ENCODE measurements around the gene HSFX1.
A peak's percentile ranks its signal among the peaks of the same experiment; 100 is the strongest.
"Not testable (repeated sequence)": the region's sequence is repeated elsewhere in the genome, so short reads cannot be mapped to it uniquely, and the experiment has no call there.

Gene HSFX1, protein sequence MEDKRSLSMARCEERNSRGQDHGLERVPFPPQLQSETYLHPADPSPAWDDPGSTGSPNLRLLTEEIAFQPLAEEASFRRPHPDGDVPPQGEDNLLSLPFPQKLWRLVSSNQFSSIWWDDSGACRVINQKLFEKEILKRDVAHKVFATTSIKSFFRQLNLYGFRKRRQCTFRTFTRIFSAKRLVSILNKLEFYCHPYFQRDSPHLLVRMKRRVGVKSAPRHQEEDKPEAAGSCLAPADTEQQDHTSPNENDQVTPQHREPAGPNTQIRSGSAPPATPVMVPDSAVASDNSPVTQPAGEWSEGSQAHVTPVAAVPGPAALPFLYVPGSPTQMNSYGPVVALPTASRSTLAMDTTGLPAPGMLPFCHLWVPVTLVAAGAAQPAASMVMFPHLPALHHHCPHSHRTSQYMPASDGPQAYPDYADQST

GRCh38 chrX:149773768-149774167, at the start of gene HSFX1:
Gene HSFX1 (plus strand): TSS chrX:149774068. CDS start chrX:149774682, 614 bp downstream.
- DNase-seq = not testable (repeated sequence)

- DNase-seq = not testable (repeated sequence)
Observed at GRCh38 chrX:149727308-149727707, 46.6 kb upstream of the HSFX1 start.

GRCh38 chrX:149742269-149742668, 31.6 kb upstream of the HSFX1 start:
- DNase-seq = not testable (repeated sequence)

GRCh38 chrX:149746390-149747007, 27.4 kb upstream of the HSFX1 start:
- DNase-seq = not testable (repeated sequence)

DNA sequence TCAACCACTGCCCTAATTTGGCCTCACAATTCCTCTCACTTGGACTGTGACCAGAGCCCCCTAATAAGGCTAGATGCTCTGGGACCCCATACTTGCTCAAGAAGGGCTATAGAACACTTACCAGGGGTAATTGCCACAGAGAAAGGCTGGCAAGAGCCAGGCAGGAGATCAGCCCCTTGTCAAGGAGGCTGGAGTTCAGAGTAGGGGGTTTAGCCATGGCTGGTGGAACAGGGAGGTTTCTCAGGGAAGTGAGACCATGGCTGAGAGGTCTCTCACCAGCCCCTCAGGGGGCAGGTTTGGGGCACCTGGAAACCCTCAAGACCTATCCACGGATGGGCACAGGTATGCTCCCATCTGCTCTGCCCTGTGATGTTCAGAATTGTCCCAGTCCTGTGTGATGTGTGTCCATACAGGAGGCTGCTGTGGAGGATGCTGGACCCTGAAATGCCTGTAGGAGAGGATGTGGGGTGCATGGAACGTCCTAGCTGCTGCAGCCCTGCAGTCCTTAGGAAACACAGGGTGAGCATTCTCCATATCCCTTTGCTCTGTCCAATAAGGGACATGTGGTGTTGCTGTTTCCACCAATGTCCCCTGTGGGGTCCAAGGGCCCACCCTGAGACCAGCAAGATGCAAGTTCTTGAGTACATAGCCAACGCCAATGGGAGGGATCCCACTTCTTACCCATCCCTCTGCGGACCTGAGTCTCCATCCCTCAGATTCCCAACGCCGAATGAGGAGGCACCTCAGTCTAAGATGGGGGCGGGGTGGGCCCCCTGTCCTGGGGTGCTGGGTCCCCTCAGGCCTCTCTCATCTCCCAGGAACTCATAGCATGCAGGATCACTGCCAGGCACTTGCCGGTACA, 16.4 kb upstream of the HSFX1 start:
- no peak for DNase-seq

GRCh38 chrX:149758068-149758714, 15.7 kb upstream of the HSFX1 start:
- no peak for DNase-seq

DNA sequence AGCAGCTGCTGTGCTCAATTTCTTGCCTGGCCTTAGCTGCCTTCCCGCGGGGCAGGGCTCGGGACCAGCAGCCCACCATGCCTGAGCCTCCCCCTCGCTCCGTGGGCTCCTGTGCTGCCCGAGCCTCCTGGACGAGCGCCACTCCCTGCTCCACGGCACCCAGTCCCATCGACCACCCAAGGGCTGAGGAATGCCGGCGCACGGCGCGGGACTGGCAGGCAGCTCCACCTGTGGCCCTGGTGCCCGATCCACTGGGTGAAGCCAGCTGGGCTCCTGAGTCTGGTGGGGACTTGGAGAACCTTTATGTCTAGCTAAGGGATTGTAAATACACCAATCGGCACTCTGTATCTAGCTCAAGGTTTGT, 15.2 kb upstream of the HSFX1 start:
- DNase-seq = not testable (repeated sequence)

GRCh38 chrX:149759824-149760223, 14.0 kb upstream of the HSFX1 start:
- peak in 1 of 2 experiments; percentile 6 for DNase-seq

DNA sequence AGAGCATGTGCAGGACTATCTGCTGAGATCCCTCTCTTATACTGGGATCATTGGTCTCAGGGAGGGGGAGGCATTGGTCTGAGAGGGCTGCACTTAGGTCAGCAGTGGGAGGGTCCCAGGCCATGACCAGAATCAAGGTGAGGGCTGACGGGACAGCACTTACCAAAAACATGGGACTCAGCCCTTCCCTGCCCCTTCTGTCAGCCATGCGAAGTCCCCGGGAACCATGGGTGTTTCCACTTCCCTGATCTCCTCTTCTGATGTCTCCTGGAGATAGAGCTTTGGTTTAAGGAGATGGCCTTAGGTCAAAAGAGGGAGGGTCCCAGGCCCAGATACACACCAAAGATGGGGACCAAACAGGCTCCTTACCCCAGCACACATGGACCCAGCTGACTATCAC, 12.9 kb upstream of the HSFX1 start:
- DNase-seq = no peak

- DNase-seq = not testable (repeated sequence)
Observed at GRCh38 chrX:149761858-149762674, 11.8 kb upstream of the HSFX1 start.

DNA sequence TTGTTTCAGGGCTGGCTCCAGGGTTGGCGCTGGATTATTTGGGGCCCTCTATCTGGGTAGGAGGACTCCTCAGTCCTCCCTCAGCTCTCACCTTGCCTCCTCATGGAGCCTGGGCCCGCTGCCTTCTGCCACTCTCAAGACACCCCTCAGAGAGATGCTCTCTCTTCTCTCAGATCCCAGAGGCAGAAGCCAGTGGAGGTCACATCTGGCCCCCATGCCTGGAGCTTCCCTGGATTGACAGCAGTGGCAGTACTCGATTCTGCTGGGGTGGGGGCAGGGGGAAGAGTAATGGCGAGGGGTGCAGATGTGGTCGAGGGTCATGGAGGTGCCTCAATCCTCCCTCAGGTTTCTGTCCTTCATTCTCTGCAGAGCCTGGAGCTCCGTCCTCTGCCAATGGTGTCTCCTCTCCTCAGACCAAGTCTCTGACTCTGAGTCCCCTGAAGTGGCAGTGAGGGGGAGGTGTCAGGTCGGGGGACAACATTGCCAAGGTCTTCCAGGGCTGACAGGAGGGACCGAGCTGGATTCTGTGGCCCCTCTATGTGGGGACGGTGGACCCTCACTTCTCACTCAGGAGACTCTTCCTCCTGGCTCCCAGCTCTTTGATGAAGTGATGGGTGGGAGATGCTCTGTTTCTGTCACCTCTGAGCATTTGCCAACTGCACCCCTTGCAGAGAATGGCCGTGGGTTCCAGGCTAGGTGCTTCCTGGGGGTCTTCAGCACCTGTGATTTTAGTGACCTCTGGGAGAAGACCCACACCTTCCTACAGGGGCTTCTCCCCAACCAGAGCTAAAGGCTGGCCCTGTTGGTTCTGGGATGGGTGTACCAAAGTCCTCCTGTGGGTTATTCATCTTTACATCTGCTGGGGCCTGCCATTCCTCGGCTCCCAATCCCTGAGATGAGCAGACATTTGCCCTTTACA, 10.9 kb upstream of the HSFX1 start:
- no peak for DNase-seq

DNA sequence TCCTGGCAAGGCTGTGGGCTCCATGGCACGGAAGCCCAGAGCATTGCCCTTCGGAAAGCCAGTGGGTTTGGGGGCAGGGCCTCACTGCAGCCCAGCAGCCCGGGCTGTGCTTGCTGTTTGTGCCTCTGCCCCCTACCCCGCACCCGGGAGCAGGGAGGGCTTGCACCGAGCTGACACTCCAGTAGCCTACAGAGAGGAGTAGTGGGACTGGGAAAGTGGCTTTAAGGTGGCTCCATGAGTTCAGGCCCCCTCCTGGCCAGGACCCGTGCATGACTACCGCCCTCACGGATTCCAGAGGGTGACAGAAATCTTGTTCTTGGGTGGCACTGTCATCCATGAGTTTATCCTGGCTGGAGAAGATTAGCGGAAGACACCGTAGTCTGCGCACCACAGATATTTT, 3.5 kb upstream of the HSFX1 start:
- not testable (repeated sequence) for DNase-seq

GRCh38 chrX:149773026-149773425, 842 bp upstream of the HSFX1 start:
- DNase-seq = not testable (repeated sequence)

DNA sequence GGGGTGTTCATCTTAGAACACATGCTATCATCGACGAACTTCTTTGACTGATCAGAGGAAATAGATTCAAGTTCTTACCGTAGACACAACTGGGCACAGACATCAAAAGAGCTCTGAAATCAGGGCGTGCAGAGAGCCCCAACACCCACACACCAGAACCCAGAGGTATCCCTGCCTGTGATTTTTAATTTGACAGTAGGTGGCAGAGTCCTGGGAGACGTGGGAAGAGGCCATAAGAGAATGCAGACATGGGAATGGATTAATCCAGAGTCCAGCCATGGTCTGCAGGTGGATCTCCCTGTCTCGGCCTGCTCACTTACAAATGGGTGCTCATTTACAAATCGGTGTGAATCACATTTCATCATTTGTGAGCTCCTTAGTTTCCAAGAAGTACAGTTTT, 4.1 kb downstream of the HSFX1 start:
- not testable (repeated sequence) for DNase-seq

GRCh38 chrX:149781727-149782126, 7.9 kb downstream of the HSFX1 start, which contains the start of gene MAGEA9:
Gene MAGEA9 (plus strand): TSS chrX:149781930. CDS start chrX:149786211, 4,281 bp downstream.
- DNase-seq = not testable (repeated sequence)

DNA sequence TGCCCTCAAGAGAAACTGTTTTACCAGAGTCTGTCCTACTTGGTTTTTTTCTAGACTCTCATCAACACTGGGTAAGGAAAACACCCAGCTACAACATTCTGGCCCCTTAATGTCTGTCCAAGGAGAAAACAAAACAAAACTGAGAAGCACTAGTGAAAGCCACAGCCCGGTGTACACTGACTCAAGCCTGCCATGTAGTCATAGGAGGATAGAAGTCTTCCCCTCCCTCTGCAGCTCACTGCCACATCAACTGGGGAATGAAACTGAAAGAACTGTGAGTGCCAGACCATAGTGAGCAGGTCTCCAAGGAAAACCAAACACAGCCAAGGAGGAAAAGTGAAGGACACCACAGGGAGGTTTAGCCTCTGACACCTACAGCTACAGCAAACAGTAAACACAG, 21.7 kb downstream of the HSFX1 start:
- DNase-seq = not testable (repeated sequence)

GRCh38 chrX:149799095-149799714, 25.3 kb downstream of the HSFX1 start:
- peak in 1 of 2 experiments; percentile 16 for DNase-seq

- DNase-seq = no peak
Observed at GRCh38 chrX:149799938-149800337, 26.1 kb downstream of the HSFX1 start.

- no peak for DNase-seq
Observed at GRCh38 chrX:149803458-149804062, 29.7 kb downstream of the HSFX1 start.

GRCh38 chrX:149804102-149804501, 30.2 kb downstream of the HSFX1 start:
- DNase-seq = no peak

Data from activated T-cell treated with anti-CD3 and anti-CD28 coated beads, Interleukin-2, amount 50 U/mL, for 48 hours (primary cell).